Measurements from ENCODE around the gene PCDHA6. TPM values are rescaled to one million over a fixed set of nuclear protein-coding genes. Genes with fewer than 3 reads are reported as not detected.

Gene PCDHA6, protein sequence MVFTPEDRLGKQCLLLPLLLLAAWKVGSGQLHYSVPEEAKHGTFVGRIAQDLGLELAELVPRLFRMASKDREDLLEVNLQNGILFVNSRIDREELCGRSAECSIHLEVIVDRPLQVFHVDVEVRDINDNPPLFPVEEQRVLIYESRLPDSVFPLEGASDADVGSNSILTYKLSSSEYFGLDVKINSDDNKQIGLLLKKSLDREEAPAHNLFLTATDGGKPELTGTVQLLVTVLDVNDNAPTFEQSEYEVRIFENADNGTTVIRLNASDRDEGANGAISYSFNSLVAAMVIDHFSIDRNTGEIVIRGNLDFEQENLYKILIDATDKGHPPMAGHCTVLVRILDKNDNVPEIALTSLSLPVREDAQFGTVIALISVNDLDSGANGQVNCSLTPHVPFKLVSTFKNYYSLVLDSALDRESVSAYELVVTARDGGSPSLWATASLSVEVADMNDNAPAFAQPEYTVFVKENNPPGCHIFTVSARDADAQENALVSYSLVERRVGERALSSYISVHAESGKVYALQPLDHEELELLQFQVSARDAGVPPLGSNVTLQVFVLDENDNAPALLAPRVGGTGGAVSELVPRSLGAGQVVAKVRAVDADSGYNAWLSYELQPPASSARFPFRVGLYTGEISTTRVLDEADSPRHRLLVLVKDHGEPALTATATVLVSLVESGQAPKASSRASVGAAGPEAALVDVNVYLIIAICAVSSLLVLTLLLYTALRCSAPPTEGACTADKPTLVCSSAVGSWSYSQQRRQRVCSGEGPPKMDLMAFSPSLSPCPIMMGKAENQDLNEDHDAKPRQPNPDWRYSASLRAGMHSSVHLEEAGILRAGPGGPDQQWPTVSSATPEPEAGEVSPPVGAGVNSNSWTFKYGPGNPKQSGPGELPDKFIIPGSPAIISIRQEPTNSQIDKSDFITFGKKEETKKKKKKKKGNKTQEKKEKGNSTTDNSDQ
- under 0.01 and 0.15 TPM in 2 replicates for total RNA-seq

DNA sequence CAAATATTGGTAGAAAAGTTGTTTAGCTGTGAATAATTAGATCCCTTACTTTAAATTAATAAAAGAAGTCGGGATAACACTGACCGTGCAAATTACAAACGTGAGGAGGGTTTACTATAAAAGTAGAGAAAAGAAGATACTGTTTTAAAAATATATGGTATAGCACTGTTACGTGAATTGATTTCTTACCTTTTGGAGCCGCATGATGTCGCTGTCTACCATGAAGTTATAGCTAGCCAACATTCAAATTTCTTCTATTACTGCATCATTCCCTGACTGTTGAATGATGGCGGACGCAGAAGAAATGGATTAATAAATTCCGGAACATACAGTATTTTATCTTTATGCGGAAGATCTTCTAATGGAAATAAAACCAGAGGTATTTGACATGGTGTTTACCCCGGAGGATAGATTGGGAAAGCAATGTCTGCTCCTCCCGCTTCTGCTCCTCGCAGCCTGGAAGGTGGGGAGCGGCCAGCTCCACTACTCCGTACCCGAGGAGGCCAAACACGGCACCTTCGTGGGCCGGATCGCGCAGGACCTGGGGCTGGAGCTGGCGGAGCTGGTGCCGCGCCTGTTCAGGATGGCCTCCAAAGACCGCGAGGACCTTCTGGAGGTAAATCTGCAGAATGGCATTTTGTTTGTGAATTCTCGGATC lies at the start of gene PCDHA6:
TSS of gene PCDHA6 (plus strand) at position 257 of the 658 bp plus-strand sequence. CDS start at position 389, 132 bp downstream.

DNA sequence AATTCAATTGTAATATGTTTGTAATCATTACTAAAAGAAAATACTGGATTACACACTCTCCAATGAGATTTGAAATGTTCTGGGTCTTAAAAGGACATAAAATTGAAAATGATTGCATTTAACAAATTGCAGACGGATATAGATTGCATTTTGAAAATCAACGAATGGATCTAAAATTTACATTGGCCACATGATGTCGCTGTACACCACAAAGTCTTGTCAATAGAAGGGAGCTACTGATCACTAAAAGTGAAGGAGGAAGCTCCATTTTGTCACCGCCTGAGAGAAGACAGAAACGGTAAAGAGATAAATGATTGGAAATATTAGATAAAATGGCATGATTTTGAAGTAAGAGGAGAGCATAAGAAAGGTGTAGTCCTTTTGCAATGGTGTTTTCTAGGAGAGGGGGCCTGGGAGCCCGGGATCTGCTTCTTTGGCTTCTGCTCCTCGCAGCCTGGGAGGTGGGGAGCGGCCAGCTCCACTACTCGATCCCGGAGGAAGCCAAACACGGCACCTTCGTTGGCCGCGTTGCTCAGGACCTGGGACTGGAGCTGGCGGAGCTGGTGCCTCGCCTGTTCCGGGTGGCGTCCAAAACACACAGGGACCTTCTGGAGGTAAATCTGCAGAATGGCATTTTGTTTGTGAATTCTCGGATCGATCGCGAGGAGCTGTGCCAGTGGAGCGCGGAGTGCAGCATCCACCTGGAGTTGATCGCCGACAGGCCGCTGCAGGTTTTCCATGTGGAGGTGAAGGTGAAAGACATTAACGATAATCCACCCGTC lies 41.7 kb upstream of the PCDHA6 start, which contains the start of gene PCDHA1:
TSS of gene PCDHA1 (plus strand) at position 236 of the 782 bp plus-strand sequence.

DNA sequence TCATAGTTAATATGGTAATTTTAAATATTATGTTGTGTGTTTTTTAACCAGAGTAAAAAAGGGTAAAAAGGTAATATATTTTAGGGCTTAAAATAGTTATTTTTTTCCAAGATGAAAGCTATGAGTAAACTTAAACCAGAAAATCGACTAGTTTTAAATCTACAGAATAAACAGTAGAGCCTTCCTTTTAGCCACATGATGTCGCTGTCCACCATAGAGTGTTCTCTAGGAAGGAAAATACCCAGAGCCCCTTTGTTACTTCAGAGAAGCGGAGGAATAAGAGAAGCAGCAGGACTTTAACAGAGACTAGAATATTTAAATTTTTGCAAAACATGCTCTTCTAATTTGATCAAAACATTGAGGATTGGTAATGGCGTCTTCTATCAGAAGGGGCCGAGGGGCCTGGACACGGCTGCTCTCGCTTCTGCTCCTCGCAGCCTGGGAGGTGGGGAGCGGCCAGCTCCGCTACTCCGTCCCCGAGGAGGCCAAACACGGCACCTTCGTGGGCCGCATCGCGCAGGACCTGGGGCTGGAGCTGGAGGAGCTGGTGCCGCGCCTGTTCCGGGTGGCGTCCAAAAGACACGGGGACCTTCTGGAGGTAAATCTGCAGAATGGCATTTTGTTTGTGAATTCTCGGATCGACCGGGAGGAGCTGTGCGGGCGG lies 33.0 kb upstream of the PCDHA6 start, which contains the start of gene PCDHA2:
TSS of gene PCDHA2 (plus strand) at position 258 of the 664 bp plus-strand sequence.

DNA sequence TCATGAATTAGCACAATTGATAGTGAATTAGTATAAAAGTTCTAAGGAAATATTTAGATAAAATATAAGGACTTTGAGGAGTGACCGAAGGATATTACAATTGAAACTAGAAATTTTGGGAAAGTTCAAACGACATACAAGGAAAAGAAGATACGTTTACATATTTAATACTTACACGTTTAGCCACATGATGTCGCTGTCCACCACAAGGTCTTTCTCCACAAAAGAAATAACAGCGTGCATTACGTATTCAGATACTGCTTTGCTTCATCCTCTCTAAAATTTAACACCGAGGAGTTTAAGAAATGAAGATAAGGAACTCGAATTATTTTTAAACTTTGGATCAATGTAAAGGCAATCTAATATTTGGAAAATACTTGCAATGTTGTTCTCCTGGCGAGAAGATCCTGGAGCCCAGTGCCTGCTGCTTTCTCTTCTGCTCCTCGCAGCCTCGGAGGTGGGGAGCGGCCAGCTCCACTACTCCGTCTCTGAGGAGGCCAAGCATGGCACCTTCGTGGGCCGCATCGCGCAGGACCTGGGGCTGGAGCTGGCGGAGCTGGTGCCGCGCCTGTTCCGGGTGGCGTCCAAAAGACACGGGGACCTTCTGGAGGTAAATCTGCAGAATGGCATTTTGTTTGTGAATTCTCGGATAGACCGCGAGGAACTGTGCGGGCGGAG lies 26.8 kb upstream of the PCDHA6 start, which contains the start of gene PCDHA3:
TSS of gene PCDHA3 (plus strand) at position 242 of the 678 bp plus-strand sequence.

DNA sequence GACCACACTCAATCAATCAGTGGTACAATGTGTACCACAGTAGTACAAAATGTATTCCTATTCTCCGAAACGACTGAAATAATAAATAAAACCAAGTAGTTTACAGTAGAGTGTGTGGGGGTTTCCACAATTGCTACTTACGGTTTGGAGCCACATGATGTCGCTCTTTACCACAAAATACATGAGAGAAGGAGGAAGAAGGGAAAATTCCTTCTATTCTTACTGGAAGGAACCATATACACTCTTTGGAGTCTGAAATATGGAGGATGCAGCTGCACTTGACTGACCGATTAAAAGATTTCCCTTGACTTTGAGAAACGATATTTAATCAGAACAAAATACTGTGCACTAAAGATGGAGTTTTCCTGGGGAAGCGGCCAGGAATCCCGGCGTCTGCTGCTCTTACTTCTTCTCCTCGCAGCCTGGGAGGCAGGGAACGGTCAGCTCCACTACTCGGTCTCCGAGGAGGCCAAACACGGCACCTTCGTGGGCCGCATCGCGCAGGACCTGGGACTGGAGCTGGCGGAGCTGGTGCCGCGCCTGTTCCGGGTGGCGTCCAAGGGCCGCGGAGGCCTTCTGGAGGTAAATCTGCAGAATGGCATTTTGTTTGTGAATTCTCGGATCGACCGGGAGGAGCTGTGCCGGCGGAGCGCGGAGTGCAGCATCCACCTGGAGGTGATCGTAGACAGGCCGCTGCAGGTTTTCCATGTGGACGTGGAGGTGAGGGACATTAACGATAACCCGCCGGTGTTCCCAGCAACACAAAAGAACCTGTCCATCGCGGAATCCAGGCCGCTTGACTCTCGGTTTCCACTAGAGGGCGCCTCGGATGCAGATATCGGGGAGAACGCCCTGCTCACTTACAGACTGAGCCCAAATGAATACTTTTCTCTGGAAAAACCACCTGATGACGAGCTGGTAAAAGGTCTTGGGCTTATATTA lies 20.7 kb upstream of the PCDHA6 start, which contains the start of gene PCDHA4:
TSS of gene PCDHA4 (plus strand) at position 235 of the 942 bp plus-strand sequence.

DNA sequence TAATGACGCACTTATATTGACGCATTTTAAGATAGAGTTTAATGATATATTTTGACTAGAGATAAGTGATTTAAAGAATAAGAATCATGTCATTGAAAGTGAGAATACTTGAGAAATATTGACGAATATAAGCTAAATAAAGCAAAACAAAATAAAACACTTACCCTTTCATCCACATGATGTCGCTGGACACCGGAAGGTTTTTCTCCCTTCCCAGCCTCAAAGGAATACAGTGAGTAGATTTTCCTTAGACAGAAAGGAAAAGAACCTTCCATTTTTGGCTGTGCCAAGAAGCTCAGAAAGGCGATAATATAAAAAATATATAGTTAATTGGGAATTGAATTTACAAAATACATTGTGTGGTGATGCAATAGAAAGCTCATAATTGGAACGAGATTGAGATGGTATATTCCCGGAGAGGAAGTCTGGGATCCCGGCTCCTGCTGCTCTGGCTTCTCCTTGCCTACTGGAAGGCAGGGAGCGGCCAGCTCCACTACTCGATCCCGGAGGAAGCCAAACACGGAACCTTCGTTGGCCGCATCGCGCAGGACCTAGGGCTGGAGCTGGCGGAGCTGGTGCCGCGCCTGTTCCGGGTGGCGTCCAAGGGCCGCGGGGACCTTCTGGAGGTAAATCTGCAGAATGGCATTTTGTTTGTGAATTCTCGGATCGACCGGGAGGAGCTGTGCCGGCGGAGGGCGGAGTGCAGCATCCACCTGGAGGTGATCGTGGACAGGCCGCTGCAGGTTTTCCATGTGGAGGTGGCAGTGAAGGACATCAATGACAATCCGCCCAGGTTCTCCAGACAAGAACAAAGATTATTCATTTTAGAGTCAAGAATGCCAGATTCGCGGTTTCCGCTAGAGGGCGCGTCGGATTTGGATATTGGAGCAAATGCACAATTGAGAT lies 6.1 kb upstream of the PCDHA6 start, which contains the start of gene PCDHA5:
TSS of gene PCDHA5 (plus strand) at position 239 of the 906 bp plus-strand sequence.

DNA sequence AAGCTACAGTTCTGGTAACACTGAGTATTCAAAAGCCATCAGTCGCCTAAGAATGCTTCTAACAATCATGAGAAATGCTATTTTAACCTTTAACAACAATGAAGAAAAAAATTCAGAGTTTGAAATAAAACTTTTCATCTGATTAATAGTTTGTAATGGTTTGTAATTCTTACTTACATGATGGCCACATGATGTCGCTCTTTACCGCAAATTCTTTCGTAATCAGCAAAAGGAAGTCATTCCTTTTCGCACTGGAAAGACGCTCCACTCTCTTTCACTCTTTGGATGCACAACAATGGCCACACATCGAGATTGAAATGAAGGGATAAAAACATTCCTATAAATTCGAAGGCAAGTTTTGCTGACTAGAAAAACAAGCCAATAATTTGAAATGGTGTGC lies 6.2 kb downstream of the PCDHA6 start, which contains the start of gene PCDHA7:
TSS of gene PCDHA7 (plus strand) at position 277 of the 400 bp plus-strand sequence. CDS start at position 392, 115 bp downstream.

DNA sequence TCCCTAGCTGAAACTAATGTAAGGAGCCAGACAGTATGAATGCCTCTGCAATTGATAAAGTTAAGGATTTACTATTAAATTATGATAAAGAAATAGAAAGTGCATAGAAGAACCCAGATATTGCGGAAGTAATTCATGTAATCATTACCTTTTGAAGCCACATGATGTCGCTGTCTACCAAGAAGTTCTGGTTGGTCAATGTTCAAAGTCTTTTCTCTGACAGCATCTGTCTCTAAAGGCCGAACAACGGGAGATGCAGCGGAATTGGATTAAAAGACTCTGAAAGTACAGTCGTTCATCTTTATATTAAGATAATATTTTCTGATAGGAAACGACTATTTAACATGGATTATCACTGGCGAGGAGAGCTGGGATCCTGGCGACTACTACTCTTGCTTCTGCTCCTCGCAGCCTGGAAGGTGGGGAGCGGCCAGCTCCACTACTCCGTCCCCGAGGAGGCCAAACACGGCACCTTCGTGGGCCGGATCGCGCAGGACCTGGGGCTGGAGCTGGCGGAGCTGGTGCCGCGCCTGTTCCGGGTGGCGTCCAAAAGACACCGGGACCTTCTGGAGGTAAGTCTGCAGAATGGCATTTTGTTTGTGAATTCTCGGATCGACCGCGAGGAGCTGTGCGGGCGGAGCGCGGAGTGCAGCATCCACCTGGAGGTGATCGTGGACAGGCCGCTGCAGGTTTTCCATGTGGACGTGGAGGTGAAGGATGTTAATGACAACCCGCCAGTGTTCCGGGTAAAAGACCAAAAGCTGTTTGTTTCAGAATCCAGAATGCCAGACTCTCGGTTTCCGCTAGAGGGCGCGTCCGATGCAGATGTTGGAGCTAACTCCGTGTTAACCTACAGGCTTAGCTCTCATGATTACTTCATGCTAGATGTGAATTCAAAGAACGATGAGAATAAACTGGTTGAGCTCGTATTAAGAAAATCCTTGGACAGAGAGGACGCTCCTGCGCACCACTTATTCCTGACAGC lies 13.5 kb downstream of the PCDHA6 start, which contains the start of gene PCDHA8:
TSS of gene PCDHA8 (plus strand) at position 210 of the 985 bp plus-strand sequence. CDS start at position 345, 135 bp downstream.

DNA sequence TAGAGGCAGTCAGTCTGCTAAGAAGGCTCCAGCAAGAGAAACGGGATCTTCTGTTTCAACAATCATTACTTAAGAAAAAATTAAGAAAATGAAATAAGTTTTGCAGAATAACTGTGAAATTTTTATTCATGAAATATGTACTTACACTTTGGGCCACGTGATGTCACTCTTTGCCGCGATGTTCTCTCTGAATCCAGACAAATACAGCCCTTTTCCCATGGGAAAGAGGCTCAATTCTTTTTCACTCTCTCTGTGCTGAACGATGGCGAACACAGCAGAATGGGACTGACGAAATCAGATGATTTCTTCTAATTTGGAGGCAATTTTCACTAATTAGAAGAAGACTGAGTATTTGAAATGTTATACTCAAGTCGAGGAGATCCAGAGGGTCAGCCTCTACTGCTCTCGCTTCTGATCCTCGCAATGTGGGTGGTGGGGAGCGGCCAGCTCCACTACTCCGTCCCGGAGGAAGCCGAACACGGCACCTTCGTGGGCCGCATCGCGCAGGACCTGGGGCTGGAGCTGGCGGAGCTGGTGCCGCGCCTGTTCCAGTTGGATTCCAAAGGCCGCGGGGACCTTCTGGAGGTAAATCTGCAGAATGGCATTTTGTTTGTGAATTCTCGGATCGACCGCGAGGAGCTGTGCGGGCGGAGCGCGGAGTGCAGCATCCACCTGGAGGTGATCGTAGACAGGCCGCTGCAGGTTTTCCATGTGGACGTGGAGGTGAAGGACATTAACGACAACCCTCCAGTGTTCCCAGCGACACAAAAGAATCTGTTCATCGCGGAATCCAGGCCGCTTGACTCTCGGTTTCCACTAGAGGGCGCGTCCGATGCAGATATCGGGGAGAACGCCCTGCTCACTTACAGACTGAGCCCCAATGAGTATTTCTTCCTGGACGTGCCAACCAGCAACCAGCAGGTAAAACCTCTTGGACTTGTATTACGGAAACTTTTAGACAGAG lies 20.7 kb downstream of the PCDHA6 start, which contains the start of gene PCDHA9:
TSS of gene PCDHA9 (plus strand) at position 244 of the 964 bp plus-strand sequence. CDS start at position 358, 114 bp downstream.

DNA sequence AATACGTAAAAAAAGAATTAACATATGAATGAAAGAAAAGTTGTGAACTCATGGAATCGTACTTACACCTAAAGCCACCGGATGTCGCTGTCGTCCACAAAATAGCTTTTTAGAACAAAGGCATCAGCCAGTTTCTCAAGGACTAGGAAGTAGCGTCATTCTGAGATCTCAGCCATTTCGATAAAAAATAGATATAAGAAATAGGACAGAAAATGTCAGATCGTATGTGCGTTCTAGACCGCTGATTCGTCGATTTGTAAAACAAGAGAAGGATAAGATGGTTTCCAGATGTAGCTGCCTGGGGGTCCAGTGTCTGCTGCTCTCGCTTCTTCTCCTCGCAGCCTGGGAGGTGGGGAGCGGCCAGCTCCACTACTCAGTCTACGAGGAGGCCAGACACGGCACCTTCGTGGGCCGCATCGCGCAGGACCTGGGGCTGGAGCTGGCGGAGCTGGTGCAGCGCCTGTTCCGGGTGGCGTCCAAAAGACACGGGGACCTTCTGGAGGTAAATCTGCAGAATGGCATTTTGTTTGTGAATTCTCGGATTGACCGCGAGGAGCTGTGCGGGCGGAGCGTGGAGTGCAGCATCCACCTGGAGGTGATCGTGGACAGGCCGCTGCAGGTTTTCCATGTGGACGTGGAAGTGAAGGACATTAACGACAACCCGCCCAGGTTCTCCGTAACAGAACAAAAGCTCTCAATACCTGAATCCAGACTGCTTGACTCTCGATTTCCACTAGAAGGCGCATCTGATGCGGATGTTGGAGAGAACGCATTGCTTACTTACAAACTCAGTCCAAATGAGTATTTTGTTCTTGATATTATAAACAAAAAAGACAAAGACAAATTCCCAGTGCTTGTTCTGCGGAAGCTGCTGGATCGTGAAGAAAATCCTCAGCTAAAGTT lies 28.3 kb downstream of the PCDHA6 start, which contains the start of gene PCDHA10:
TSS of gene PCDHA10 (plus strand) at position 126 of the 903 bp plus-strand sequence. CDS start at position 278, 152 bp downstream.

DNA sequence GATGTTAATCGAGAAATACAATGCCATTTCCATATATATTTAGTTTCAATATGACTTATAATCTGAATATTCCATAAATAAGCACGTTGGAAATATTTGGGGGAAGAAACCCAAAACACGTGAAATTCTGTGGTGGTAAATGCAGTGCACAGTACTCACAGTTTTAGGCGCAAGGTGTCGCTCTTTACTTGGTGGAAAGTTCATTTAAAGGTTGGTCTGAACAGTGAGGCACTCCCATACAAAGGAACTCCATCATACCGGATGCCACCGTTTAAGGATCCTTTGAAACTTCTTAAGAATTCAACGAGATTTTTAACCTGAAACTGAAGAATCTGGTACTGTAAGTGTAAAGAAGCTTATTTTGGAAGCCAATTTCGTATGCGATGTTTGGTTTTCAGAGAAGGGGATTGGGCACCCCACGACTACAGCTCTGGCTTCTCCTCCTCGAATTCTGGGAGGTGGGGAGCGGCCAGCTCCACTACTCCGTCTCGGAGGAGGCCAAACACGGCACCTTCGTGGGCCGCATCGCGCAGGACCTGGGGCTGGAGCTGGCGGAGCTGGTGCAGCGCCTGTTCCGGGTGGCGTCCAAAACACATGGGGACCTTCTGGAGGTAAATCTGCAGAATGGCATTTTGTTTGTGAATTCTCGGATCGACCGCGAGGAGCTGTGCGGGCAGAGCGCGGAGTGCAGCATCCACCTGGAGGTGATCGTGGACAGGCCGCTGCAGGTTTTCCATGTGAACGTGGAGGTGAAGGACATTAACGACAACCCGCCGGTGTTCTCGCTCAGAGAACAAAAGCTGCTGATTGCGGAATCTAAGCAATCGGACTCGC lies 41.2 kb downstream of the PCDHA6 start, which contains the start of gene PCDHA11:
TSS of gene PCDHA11 (plus strand) at position 237 of the 834 bp plus-strand sequence. CDS start at position 384, 147 bp downstream.

